ENCODE measurements around the gene C14orf39. TPM values are rescaled to one million over a fixed set of nuclear protein-coding genes. Genes with fewer than 3 reads are reported as not detected.

Gene C14orf39
- total RNA-seq, 4 donors from 2014 or later: 0.40 to 0.69 TPM; not detected in 2

DNA sequence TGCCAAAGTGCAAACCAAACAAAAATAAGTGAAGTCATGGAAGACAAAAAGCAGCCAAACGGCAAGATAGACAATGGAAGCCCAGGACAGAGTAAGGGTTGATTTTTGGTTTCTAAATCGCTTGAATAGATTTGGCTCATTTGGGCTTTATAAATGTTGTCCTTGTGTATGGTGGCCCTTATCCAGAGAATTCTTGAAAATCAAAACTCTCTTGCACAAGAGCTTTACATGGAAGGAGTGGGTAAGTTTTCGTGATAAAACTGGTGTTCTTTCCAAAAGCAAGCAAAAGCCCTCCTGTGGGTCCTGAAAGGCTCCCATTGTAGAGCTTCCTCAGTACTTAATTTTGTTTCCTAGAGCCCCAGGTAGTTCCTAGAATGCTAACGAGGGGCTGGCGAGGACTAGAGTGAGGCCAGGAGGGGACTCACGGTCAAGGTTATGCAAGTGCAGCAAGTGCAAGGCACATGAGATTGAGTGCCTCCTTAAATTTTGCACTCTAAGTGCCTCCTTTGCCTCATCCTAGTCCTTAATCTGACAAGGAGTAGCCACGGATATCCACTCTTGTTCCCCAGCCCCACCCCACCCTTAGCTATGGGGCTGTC lies 27.2 kb upstream of the C14orf39 start:
- Histone ChIP-seq H3K27ac (no peak overlapping the region), H3K4me1 (peaks cover 0 to 4% of the 10 kb centered on the region in 2 donors), H3K27me3 (peaks cover 14 to 61% of the 10 kb centered on the region in 2 donors), H3K36me3 (no peaks in the 10 kb centered on the region), H3K4me3 (no peak overlapping the region), H3K9me3 (no peaks in the 10 kb centered on the region)
- intact Hi-C loops (cut with DNase I; ENCODE audit: low total_unique reads): no loop called here
- no peak for TF ChIP-seq POLR2A (IDR thresholded peaks at IDR 0.05)
- TF ChIP-seq, protein P1, sequence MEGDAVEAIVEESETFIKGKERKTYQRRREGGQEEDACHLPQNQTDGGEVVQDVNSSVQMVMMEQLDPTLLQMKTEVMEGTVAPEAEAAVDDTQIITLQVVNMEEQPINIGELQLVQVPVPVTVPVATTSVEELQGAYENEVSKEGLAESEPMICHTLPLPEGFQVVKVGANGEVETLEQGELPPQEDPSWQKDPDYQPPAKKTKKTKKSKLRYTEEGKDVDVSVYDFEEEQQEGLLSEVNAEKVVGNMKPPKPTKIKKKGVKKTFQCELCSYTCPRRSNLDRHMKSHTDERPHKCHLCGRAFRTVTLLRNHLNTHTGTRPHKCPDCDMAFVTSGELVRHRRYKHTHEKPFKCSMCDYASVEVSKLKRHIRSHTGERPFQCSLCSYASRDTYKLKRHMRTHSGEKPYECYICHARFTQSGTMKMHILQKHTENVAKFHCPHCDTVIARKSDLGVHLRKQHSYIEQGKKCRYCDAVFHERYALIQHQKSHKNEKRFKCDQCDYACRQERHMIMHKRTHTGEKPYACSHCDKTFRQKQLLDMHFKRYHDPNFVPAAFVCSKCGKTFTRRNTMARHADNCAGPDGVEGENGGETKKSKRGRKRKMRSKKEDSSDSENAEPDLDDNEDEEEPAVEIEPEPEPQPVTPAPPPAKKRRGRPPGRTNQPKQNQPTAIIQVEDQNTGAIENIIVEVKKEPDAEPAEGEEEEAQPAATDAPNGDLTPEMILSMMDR (IDR thresholded peaks at IDR 0.05): no peak
- DNase-seq: no peak

DNA sequence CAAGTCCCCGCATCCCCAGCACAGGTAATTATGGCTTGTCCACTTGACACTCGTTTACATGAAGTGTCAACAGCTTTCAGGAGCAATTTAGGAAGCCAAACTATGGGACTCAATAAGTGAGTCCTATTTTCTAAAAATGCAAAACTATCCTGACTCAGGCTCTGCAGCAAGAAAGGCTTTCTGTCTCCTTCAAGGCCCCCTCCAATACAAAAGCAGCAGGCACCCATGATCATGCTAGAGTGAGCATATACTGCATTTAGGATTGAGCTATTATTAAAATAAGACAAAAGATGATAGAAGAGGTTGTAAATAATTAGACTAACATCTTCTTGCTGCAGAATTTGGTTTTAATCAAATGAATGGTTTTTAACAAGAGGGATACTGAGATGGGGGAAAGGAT lies 26.3 kb upstream of the C14orf39 start:
- Histone ChIP-seq H3K4me1 (peaks cover 0 to 4% of the 10 kb centered on the region in 2 donors), H3K9me3 (no peaks in the 10 kb centered on the region), H3K27me3 (peaks cover 14 to 70% of the 10 kb centered on the region in 2 donors), H3K4me3 (no peak overlapping the region), H3K36me3 (no peaks in the 10 kb centered on the region), H3K27ac (no peak overlapping the region)
- TF ChIP-seq, protein P1 (IDR thresholded peaks at IDR 0.05): no peak
- no peak for DNase-seq
- intact Hi-C loops (cut with DNase I; ENCODE audit: low total_unique reads): no loop called here

DNA sequence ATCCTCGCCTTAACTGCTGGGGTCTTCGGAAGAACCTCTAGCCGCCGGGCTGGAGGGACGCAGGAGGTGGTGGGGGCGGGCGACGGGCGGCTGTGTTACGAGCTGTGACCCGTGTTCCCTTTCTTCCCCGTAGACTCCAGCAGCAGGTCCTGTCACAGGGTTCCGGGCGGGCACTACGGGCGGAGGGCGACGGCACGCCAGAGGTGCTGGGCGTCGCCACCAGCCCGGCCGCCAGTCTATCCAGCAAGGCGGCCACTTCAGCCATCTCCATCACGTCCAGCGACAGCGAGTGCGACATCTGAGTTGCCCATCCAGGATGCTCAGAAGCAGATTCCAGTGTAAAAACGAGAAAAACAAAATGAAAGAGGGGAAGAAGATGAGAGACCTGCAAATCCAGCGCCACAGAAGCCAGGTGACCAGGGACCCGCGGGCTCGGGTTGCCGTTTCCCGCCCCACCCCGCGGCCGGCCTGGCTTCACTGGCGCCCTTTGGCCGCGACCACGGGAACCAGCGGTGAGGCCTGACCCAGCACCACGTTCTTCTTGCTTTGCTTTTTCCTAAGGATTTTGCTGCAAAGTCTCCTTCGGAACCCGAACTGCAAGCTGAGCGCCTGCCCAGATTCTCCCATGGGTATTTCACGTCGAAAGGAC lies 25.2 kb upstream of the C14orf39 start:
- Histone ChIP-seq H3K4me1 (peaks cover 0 to 4% of the 10 kb centered on the region in 2 donors), H3K9me3 (no peaks in the 10 kb centered on the region), H3K27me3 (peaks cover 14 to 81% of the 10 kb centered on the region in 2 donors), H3K4me3 (no peak overlapping the region), H3K27ac (no peak overlapping the region), H3K36me3 (no peaks in the 10 kb centered on the region)
- no peak for DNase-seq
- TF ChIP-seq, protein P1 (IDR thresholded peaks at IDR 0.05): no peak
- no peak for TF ChIP-seq POLR2A (IDR thresholded peaks at IDR 0.05)
- intact Hi-C loops (cut with DNase I; ENCODE audit: low total_unique reads): no loop called here

DNA sequence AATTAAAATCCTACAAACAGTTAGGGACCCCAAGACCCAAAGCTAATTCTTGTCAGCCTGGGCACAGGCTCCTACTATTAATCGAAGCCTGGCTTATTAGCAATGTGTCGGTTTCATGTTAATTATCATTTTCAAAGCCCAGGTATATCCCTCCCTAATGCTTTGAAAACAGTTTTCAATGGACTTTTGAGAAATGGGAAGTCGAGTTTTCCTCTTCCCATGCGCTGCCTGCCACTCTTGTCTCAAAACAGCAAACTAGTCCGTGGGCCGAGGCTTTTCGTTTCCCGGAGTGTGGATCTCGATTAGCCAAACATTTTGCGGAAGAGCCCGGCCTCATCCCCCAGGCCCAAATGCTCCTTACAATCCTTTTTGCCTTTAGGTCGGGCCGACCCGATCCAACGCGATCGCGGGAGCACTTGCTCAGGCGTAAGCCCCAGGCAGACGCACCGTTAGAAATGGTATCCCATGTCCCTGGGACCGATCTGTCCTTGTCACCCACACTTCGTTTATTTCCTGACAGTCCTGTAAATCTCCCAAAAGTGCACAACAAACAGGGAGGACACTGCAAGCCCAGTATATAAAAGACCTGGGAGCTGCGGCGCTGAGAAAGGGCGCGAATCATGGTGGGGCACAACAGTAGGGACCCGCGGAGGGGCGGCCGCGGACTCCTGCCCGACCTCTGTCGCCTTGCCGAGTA lies 24.5 kb upstream of the C14orf39 start:
- TF ChIP-seq POLR2A (IDR thresholded peaks at IDR 0.05): no peak
- TF ChIP-seq, protein P1 (IDR thresholded peaks at IDR 0.05): no peak

More for the DNA sequence above, 24.5 kb upstream of the C14orf39 start:
- Histone ChIP-seq H3K9me3 (no peaks in the 10 kb centered on the region), H3K27ac (no peak overlapping the region), H3K36me3 (no peaks in the 10 kb centered on the region), H3K4me3 (no peak overlapping the region), H3K4me1 (peaks cover 0 to 4% of the 10 kb centered on the region in 2 donors), H3K27me3 (peaks cover 14 to 88% of the 10 kb centered on the region in 2 donors)
- DNase-seq: no peak
- intact Hi-C loops (cut with DNase I; ENCODE audit: low total_unique reads): no loop called here

All from uterus (tissue), 4 donors.